ENCODE measurements around the gene ZRANB3. TPM values are rescaled to one million over a fixed set of nuclear protein-coding genes. Genes with fewer than 3 reads are reported as not detected.

Gene ZRANB3
- total RNA-seq, 1 donor from 2014 or later = 15.9 TPM

DNA sequence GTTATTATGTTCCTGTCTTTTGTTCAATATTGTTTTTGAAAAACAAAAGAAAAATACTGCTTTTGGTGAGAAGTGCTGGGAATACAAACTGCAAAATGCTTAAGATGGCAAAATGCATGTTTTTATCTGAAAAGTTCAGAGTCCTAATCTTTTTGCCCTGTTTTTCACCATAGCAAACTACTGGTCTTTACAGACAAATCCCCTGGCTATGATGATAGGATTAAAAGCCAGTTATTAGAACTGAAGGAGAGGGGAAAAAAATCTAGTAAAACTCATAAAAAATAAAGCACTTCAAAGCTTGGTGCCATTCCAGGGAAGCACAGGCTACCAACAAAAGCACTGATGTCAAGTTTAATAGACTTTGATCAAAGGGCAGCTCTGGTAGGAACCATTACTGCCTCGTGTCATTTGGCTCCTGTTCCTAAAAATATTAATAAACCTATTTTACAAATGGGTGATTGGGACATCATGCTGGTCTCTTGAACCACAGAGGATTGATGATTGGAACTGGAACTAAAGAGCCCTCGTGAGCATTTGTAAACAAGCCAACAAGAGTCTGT lies 284.2 kb downstream of the ZRANB3 start:
- no peak for DNase-seq

DNA sequence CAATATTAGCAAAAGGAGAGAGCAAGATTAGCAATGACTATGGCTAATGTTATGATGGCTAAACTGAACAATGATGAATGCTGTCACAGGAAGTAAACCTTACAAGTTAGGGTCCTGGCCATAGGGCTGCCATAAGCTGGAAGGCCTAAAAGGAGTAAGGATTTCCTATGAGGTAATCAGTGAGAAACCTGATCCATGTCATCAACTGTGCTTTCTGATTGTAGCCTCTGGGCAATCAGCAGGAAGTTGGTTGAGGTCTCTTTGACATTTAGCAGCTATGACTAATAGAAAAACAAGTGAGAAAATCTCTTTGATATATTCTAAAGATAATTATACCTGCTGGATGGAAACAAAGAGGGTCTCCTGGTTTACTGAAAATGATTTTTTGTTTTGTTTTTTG lies 285.9 kb downstream of the ZRANB3 start:
- DNase-seq = no peak

DNA sequence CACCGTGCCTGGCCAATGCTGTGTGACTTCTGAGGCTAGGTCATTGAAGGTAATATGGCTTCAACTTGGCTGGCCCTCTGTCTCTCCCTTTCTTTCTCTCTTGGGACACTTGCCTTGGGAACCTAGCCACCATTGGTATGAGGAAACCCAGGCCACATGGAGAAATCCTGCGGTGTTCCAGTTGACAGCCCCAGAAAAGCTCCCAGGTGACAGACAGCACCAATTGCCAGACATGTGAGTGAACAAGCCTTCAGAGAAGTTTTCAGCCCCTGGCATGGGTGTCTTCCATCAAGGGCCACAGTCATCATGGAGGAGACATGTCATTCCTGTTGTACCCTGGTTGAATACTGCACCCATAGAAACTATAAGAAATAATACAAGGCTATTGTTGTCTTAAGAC lies 292.4 kb downstream of the ZRANB3 start:
- DNase-seq = no peak

DNA sequence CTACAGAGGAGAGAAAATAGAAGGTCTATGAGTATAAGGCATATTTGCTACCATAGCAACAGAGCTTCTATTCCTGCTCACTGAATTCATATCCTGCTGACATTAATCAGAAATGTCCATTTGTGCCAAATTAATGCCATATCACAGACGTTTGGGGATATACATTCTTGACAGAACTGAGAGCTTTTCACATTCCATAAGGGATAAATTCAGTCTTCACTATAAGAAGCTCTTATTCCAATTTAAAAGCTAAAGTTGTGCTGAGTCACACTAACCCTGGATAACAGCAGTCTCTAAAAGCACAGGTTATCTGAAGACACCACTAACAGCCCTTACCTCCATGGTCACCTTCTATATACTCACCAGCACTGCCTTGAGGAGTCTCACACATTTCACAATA lies 300.9 kb downstream of the ZRANB3 start:
- DNase-seq = no peak

DNA sequence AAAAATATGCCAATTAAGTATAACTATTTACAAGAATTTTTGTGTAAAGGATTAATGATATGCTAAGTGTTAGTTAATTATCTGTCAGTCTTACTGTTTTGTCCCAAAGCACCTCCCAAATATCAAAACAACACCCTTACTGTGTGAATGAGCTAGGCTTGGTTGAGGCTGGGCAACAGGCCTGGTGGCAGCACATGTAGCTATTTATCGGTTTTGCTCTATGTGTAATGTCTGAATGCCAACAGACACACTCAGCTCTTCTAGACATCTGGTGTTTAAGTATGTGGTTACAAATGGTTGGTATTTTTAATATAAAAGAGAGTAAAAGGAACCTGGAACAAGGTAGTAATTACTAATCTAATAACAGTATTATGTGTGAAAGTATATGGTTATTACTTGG lies 303.6 kb downstream of the ZRANB3 start:
- no peak for DNase-seq

DNA sequence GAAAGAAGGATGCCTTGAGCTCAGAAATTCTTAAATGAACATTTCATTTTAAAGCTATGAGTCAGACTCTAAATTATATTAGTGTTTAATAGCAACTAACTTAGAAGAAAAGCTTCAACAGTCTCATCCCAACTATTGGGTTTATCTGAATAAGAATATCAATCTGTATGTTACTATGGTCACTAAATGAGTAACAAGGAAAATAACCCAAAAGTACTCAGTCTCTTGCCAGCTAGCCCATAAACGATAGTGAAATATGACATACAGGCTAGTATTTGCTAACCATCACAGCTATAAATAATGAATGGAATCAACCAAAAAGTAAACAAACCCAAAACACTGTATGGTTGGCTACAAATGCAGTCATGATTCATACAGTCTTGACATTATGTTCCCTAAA lies 304.1 kb downstream of the ZRANB3 start:
- no peak for DNase-seq

DNA sequence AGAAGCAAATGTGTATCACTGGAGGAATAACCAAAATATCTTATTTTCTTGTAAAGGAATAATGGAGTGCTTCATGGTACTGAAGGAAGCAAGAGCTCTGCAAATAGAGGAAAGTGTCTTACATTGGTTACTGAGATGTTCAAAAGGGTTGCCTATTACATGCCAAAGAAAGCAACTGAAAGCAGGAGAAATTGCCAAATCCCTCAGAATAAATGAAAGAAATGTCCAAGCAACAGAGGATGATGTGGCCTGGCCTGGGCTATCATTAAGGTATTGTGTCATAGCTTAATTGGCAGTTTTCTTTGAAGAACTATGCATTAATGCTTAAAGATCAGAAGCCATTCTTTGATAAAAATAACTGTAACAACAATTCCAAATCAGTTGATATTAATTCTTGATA lies 305.2 kb downstream of the ZRANB3 start:
- DNase-seq = no peak

DNA sequence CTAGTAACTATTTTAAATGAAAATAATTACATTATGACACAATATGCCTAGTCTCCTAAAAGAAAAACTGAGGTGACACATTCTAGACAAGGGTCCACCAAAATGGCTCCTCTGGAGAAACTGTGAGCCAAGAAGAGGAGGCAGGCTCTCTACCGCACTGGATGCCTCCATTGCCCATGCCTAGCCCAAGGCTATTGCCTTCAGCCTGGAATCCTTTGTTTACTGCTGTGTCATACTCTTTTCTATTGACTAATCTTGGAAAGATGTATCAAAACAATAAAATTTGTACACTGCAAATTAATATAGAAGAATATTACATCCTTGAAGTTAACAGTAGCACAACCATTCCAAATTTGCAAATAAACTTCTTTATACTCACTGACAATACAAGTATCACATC lies 311.8 kb downstream of the ZRANB3 start:
- no peak for DNase-seq

DNA sequence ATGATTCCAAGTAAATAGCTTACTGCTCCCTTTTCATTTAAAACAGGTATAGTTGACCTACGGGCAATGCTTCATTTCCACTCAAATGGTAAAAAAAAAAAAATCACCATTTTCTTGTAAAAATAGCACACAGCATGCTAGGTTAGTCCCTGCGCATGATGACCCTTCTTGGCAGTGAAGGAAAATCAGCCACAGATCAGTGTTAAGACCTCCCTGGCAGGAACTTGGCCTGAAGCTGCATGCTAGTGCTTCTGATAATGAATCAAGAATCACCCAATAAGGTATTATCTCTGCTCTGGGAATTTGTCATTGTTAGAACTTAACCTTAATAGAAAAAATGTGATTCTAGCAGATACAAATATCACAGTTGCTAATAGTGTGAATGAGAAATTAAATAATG lies 312.6 kb downstream of the ZRANB3 start:
- no peak for DNase-seq

DNA sequence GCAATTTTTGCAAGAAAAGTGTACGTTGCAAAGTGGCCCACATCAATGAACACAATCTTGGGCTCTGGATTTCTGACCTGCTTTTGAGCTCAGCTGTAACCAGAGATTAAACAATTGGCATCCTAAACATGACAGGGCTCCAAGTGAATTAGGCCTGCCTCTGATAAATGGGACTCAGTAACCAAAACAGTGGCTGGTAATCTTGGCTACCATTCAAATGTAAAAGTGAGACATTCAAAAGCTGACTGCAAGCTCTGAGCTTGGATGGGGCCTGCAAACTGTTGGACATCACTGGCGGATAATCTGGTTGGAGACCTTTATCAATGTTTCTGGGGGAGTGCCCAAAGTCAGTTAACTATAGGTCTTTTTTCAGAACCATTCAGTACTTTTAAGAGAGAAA lies 318.3 kb downstream of the ZRANB3 start:
- peak; percentile 19 for DNase-seq

DNA sequence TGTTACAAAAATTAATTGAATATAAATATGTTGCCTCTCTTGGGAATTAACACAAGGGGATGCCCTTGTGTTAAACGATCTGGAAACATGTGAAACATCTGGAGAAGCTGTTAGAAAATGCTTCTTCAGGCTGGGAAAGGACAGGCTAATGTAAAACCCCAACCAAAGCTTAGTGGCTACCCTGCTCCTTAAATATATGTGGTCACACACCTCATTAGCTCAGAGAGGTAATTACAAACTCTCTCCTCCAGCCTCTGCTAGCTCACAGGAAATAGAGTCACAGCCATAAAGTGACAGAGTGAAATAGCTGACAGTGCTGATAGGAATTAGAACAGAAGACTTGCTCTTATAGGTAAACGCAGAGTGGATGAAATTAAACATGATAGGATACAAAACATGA lies 323.0 kb downstream of the ZRANB3 start:
- DNase-seq = no peak

DNA sequence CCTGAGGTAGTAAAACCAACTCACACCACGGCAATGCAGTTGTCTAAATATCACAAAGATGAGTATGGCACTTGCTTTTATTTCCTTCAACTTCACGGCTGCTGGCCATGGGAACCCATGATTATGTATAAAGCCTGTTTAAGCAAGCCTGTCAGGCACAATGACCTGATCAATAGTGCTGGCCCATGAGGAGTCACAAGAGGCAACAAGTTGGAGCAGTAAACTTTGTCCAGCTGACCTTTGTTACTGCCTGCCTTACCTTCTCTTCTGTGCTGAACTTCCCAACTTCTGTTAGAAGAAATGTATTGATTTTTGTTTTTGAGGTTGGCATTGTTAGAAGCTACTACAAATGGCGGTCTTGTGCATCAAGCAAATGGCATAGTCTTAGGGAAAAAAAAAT lies 327.1 kb downstream of the ZRANB3 start:
- DNase-seq = no peak

DNA sequence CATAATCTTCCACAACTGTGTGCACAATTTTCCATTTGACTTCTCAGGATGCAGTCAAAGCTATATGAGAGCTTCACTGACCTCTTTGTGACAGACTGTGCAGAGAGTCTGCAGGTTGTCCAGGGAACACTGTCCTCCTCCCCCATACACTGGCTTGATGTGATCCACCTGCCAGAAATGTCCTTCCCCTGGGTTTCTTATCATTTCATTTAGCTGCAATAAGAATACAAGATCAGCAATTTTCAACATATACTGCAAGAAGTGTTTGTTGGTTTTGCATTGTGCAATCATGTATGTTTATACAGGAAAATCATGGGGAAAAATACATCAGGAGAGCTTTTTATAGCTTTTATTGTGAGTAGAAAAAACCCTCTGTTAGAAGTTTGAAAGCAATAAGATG lies 328.3 kb downstream of the ZRANB3 start:
- DNase-seq = no peak

DNA sequence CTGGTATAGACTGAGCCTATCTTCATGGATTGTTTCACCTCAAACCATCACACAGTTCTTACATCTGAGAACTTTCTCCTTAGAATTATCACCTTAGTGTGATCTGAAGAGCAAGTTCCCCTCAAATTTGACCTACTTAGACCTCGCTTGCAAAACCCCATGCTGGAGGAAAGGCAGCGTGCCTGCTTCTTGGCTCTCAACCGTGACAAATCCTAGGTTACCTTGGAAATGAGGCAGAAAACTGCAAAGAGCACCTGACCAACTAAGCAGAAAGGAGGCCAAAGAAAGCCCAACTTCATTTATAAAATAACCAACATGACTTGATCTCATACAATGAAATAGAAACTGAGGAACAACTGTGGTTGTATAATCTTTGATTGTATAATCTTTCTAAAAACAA lies 332.5 kb downstream of the ZRANB3 start:
- no peak for DNase-seq

DNA sequence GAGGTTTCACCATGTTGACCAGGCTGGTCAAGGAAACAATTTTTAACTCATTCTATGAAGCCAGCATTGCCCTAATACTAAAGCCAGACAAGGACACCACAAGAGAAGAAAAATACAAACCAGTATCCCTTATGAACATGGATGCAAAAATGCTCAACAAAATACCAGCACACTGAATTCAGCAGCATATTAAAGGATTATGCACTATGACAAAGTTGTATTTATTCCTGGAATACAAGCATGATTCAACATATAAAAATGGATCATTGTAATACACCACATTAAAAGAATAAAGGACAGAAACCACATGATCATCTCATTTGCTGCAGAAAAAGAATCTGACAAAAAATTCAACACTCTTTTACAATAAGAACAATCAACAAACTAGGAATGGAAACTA lies 340.2 kb downstream of the ZRANB3 start:
- DNase-seq = no peak

DNA sequence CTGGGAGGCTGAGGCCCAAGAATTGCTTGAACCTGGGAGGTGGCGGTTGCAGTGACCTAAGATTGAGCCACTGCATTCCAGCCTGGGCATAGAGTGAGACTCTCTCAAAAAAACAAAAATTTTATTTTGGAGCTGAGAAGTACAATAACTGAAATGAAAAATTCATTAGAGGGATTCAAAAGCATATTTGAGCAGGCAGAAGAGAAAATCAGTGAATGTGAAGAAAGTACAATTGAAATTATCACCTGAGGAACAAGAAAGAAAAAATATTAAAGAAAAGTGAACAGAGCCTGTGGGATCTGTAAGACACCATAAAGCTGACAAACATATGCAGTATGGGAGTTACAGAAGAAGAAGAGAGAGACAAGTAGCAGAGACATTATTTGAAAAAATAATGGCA lies 341.9 kb downstream of the ZRANB3 start:
- no peak for DNase-seq

DNA sequence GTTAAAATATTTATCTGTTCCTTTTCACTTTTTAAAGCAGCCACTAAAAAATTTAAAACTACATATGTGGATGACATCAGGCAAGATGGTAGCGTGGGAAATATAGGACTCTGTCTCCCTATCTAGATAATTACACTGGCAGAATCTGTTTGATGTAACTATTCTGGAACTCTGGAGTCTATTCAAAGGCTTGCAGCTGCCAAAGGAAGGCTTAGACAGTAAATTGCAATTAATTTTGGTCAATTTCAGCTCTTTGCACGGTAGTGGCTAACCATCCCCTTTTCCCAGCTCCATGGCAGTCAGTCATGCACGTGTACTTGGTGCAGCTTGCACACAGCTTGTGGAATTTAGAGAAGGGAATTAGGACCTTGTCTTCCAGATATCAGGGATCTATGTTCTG lies 343.7 kb downstream of the ZRANB3 start:
- no peak for DNase-seq

DNA sequence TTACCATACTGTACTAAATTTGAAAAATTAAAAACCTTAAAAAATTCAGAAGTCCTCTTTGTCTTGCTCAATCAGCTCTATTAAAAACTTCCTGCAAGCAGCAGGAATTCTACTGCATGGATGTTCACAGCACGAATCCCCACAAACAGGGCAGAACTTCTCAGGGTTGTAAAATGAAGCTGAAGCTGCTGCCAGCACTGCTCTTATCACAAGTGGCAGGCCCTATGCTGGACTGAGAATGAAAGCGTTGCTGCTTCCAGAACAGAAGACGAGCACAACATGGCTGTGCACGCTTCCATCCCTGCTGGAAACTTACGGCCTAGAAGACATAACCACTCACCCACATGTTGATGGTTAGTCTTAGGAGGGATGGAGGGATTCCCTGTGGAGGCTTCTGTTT lies 345.0 kb downstream of the ZRANB3 start:
- no peak for DNase-seq

DNA sequence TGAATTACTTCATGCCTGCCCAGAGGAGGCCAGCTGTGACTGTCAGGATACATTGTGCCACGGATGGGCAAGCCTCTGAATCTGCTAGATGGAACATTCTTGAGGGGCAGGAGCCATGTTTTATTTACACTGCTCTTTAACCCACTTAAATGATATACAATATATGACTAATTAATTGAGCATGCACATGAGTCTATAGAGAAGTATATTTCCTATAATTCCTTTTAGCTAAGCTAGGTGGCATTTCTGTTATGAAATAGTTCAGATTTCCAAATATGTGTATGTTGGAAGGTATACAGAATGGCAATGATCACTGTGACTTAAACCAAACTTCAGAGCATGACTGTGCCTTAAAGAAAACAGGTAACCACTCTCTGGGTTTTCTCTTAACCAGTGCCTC lies 347.2 kb downstream of the ZRANB3 start:
- no peak for DNase-seq

DNA sequence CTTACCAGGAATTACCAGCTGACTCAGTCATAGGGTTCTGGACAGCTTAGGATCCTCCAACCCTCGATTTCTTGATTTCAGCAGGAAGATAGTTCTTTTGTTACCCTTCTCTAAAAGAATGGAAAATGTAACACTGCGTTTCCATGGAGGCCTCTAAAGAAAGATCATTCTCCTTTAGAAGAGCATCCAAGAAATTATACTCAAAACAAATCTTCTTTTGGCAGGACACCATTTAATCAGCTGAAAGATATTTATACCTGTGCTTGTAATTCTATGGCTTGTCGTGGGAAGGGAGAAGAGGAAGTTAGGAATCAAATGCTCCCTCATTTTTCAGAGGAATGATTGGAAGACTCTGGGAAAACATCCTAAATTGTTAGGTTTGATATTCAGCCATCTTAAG lies 348.4 kb downstream of the ZRANB3 start:
- peak; percentile 15 for DNase-seq

DNA sequence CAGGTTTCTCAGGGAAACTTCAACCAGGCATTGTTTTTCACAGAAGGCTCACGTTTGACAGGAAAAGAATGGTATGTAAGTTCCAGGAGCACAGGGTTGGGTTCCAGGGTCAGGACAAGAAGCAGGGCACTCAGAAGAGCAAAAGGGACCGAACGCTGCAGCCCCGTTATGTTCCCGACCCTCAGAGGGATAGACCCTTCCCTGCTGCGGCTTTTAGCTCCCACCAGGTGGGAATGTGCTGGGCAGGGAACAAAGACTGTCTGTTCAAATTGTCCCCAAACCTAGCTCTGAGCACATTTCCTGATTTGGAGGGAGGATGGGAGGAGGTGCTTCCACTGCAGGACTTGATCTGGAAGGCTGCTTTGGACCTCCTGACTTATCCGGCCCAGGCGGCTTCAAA lies 348.8 kb downstream of the ZRANB3 start:
- no peak for DNase-seq

DNA sequence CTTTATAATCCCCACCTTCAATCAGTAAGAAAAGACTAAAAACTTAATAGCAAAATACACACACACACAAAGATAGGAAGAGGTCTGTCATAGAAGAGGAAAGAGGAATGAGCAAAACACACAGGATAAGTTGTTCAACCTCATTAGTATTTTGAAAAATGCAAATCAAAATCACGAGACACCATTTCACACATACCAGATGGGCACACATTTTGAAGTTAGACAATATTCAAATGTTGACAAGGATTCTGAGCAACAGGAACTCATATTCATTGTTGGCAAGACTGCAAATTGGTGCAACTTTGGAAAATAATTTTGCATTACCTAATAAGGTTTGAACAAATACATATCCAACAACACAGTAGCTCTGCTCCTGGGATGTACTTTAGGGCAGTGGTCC lies 351.3 kb downstream of the ZRANB3 start:
- no peak for DNase-seq

DNA sequence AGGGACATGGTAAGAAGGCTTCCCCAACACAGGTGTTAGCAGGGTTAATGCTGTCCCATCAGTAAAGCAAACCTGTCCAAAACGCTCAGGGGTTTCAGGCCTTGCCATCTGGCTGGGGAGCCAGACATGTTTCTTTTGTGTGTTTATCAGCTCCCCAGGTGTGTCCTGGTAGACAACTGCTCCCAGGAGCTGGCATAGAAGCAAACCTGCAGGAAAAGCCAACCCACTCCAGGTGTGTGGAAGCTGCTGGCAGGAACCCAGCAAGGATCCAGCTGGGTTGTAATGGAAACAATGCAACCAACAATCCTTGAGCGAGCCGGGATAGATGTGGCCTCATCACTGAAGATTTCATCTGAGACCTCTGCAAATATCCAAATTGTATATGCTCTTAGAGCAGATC lies 355.8 kb downstream of the ZRANB3 start:
- DNase-seq = no peak

DNA sequence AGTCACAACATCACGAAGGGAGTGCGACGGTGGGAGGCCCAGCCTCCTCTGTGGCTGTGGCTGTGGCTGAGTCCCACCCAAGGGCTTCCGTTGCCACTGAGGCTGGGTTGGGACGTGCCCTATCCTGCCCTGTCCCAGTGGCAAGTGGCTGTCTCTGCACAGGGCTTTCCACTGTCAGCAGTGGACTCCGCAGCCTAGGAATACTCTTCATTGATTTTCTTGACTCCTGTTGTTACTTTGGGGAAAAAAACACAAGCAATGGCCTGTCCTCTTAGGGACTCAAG lies 356.3 kb downstream of the ZRANB3 start:
- no peak for DNase-seq

DNA sequence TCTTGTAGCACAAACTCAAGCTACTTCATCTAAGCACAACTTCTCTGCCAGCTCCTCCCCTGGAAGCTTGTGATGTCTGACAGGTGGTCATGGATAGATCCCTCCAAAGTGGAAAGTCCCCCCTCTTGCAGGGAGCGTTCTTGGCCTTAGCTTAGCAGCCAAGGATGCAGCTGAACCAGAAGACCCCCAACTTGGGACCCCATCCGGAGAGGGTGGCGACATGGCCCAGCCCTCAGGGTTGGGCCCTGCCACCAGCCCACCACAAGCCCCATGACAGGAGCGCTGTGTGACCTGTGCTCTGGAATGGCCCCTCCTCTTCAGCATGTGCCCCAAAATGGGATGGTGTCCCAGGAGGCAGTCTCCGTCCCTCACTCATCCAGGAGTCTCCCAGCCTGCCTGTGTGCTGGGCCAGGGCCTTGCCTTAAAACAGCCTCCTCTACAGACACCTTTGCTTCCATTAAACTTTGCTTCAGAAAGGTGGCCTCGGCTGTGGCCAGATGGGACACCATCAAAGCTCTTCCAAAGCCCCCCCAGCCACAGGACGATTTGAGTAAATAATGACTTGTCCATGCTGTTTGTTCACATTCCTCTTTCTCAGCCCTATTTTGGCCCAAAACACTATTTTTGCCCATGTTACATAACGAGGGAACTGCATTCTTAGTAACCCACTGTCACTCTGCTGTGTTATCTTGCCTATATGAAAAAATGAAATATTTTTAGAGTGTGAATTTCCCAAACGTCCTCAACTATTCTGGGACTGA lies 356.8 kb downstream of the ZRANB3 start:
- DNase-seq = no peak

Data from tongue (tissue), 2 donors.